Measurements from ENCODE around the gene PLD3. TPM values are rescaled to one million over a fixed set of nuclear protein-coding genes. Genes with fewer than 3 reads are reported as not detected.
"Not testable (repeated sequence)": the region's sequence is repeated elsewhere in the genome, so short reads cannot be mapped to it uniquely, and the experiment has no call there.

The PLD3 gene
- polyA plus RNA-seq, 3 donors: 187 to 224 (median 209) TPM

- DNase-seq (ENCODE audit: low read depth in 3 of 3, low spot score in 2 of 3): no peak
These were observed 12.3 kb downstream of the PLD3 start for GRCh38 chr19:40360708-40361241.

GRCh38 chr19:40362160-40362559 lies 13.7 kb downstream of the PLD3 start:
- DNase-seq (ENCODE audit: low read depth in 3 of 3, low spot score in 2 of 3): no peak

- DNase-seq (ENCODE audit: low read depth in 3 of 3, low spot score in 2 of 3): no peak
These were observed 14.6 kb downstream of the PLD3 start for GRCh38 chr19:40363069-40363468.

- no peak for DNase-seq (ENCODE audit: low read depth in 3 of 3, low spot score in 2 of 3)
These were observed 16.5 kb downstream of the PLD3 start for GRCh38 chr19:40365010-40365409.

GRCh38 chr19:40365613-40366401 lies 17.3 kb downstream of the PLD3 start:
- DNase-seq (ENCODE audit: low read depth in 3 of 3, low spot score in 2 of 3): peak in 2 of 3 donors; percentile 74 to 77

DNA sequence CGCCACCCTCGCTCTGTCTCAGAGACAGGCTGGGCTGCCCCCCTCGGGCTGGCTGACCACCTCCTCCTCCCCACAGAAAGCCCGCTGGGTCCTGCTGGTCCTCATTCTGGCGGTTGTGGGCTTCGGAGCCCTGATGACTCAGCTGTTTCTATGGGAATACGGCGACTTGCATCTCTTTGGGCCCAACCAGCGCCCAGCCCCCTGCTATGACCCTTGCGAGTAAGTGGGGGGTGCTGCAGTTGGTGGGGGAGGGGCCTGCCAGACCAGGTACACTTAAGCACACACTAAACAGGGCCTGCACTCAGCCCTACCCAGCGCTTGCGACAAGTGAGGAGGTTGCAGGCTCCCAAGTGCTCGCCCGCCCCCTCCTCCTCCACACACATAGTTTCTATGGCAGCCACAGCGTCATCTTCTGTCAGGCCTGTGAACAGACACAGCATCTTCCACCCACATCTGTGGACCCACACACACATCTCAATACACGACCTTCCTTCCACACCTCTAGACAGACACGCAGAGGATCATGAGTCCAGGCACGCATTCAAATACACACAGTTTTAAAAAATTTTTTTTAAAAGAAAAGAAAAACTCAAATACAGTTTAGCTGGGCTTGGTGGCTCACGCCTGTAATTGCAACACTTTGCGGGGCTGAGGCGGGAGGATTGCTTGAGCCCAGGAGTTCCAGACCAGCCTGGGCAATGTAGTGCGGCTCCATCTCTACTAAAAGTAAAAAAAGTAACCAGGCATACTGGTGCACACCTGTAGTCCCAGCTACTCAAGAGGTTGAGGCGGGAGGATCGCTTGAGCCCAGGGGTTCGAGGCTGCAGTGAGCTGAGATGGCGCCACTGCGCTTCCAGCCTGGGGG lies 18.4 kb downstream of the PLD3 start:
- peak in 1 of 3 donors; percentile 21 for DNase-seq (ENCODE audit: low read depth in 3 of 3, low spot score in 2 of 3)

- no peak for DNase-seq (ENCODE audit: low read depth in 3 of 3, low spot score in 2 of 3)
These were observed 19.3 kb downstream of the PLD3 start for GRCh38 chr19:40367577-40368434.

DNA sequence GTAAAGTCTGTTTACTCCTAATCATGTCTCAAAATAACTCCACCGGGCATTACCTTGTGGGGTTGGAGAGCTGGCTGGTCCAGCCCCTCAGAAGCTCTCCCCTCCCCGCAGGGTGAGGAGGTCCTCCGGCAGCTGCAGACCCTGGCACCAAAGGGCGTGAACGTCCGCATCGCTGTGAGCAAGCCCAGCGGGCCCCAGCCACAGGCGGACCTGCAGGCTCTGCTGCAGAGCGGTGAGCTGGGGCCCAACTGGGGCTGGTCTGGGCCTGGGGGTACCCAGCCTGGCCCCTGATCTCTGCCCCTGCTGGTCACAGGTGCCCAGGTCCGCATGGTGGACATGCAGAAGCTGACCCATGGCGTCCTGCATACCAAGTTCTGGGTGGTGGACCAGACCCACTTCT lies 21.3 kb downstream of the PLD3 start:
- DNase-seq (ENCODE audit: low read depth in 3 of 3, low spot score in 2 of 3): no peak

DNA sequence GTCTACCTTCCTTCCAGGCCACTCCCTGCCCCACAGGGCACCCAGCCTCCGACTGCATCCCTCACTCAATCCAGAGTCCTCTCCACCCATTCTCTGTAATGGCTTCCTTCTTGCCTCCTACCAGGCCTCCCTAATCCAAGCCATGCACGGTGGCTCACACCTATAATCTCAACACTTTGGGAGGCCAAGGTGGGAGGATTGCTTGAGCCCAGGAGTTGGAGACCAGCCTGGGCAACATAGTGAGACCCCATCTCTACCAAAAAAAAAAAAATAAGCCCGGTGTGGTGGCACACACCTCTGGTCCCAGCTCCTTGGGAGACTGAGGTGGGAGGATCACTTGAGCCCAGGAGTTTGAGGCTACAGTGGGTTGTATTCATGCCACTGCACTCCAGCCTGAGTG lies 21.8 kb downstream of the PLD3 start:
- not testable (repeated sequence) for DNase-seq (ENCODE audit: low read depth in 3 of 3, low spot score in 2 of 3)

GRCh38 chr19:40370997-40371801 lies 22.7 kb downstream of the PLD3 start:
- no peak for DNase-seq (ENCODE audit: low read depth in 3 of 3, low spot score in 2 of 3)

- DNase-seq (ENCODE audit: low read depth in 3 of 3, low spot score in 2 of 3): no peak
These were observed 23.3 kb downstream of the PLD3 start for GRCh38 chr19:40371802-40372122.

DNA sequence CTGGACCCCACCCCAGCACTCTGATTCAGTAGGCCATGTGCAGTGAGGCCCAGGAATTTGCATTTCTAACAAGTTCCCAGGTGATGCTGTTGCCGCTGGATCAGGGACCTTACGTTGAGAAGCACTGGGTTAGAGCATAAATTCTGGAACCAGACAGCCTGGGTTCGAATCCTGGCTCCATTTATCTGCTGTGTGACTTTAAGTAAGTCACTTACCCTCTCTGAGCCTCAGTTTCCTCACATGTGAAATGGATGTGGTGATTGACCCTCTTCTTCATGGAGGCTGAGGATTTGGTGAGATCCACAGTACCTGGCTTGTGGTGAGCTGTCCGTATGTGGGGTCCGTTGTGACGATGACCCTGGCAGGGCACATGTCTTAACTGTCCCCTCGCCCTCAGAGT lies 25.6 kb downstream of the PLD3 start:
- no peak for DNase-seq (ENCODE audit: low read depth in 3 of 3, low spot score in 2 of 3)

DNA sequence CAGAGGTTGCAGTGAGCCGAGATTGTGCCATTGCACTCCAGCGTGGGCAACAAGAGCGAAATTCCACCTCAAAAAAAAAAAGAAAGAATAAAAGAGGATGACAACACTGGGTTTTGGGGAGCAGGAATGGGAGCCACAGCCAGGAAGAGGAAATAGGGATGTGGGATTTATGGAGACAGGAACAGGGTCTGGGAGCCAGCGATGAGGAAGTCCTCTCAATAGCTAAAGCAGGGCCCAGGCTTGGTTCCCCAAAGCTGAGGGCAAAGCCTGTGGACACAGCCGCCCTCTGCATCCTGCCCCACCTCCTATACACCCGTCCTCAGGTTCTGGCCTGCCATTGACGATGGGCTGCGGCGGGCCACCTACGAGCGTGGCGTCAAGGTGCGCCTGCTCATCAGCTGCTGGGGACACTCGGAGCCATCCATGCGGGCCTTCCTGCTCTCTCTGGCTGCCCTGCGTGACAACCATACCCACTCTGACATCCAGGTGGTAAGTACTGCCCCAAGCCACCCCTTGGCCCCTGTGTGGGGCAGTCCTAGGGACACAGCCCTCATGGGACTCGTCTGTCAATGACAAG lies 27.9 kb downstream of the PLD3 start:
- no peak for DNase-seq (ENCODE audit: low read depth in 3 of 3, low spot score in 2 of 3)

DNA sequence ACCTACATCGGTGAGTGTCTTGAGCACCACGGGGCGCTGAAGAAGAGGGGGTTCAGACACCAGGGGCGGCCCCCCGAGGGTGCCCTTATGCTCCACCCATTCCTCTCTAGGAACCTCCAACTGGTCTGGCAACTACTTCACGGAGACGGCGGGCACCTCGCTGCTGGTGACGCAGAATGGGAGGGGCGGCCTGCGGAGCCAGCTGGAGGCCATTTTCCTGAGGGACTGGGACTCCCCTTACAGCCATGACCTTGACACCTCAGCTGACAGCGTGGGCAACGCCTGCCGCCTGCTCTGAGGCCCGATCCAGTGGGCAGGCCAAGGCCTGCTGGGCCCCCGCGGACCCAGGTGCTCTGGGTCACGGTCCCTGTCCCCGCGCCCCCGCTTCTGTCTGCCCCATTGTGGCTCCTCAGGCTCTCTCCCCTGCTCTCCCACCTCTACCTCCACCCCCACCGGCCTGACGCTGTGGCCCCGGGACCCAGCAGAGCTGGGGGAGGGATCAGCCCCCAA lies 29.4 kb downstream of the PLD3 start:
- DNase-seq (ENCODE audit: low read depth in 3 of 3, low spot score in 2 of 3): no peak

GRCh38 chr19:40378509-40378908 lies 30.0 kb downstream of the PLD3 start:
- DNase-seq (ENCODE audit: low read depth in 3 of 3, low spot score in 2 of 3): no peak

GRCh38 chr19:40379446-40380198 lies 31.1 kb downstream of the PLD3 start:
- DNase-seq (ENCODE audit: low read depth in 3 of 3, low spot score in 2 of 3): no peak

DNA sequence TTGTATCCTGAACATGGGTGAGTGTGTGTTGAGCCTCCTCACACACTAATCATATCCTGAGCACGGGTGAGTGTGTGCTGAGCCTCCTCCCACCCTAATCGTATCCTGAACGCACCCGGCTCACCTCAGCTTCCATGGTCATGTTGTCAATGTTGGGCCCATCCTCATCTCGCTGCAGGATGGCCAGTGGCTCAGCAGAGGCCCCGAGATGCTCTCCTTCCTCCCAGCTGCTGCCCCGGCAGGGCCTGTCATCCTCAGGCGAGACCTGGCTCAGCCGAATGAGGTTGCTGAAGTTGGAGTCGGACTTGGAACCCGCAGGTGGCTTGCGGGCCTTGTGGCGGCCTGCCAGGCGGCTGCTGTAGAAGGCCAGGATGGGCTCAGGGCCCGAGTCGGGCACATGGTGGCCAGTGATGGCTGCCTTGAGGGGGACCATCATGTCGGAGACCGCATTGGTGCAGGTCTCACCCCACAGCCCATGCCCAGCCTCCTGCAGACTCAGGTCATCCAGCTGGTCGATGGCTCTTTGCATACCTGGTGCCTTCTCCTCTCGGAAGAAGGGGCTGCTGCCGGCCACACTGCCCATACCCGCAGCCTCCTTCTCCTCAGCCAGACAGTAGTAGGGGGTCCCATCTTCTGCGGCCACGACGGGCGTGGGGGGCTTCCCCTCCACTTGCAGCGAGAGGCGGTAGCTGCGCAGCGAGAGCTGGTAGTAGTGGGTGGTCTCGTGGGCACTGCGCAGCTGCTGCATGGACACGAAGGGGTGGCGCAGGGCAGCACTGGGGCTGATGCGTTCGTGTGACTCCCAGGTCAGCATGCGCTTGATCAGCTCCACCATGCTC lies 31.9 kb downstream of the PLD3 start:
- no peak for DNase-seq (ENCODE audit: low read depth in 3 of 3, low spot score in 2 of 3)

- DNase-seq (ENCODE audit: low read depth in 3 of 3, low spot score in 2 of 3): no peak
These were observed 32.8 kb downstream of the PLD3 start for GRCh38 chr19:40381321-40381720.

Data from right renal cortex interstitium (tissue), 3 donors.